LNCAP (cell line): ENCODE measurements around the gene TMEM11.

Experiments
- CTCF ChIP-seq: fragments of 450-650 bp; IDR thresholded peaks from 2 replicates; pipeline ENCODE4 v1.5.1; 2017; ENCODE audit warnings: mild to moderate bottlenecking

TMEM11 gene

GRCh38 chr17:21246698-21247097 lies 32.7 kb upstream of the TMEM11 start:
- TF ChIP-seq CTCF: no peak

GRCh38 chr17:21245639-21246084 lies 31.7 kb upstream of the TMEM11 start:
- TF ChIP-seq CTCF: no peak

- TF ChIP-seq CTCF: no peak
These were observed 29.7 kb upstream of the TMEM11 start for GRCh38 chr17:21243516-21244303.

GRCh38 chr17:21242780-21243515 lies 29.0 kb upstream of the TMEM11 start:
- TF ChIP-seq CTCF: no peak

GRCh38 chr17:21242026-21242697 lies 28.2 kb upstream of the TMEM11 start:
- no peak for TF ChIP-seq CTCF

- TF ChIP-seq CTCF: no peak
These were observed 27.6 kb upstream of the TMEM11 start for GRCh38 chr17:21241564-21241963.

GRCh38 chr17:21240369-21241055 lies 26.6 kb upstream of the TMEM11 start:
- TF ChIP-seq CTCF: no peak
